Gastrocnemius medialis (tissue), 4 donors: ENCODE measurements around the gene FXYD4.

Experiments used
- POLR2A ChIP-seq, 2 donors: fragments of 450-650 bp; IDR thresholded peaks; one replicate each; pipeline ENCODE4 v1.6.1; 2017; ENCODE audit warnings: antibody characterized with exemption in 2 of 2, mild to moderate bottlenecking in 2 of 2, moderate library complexity in 2 of 2
- TF ChIP-seq, protein P1 (sequence below), 5 experiments: fragments of 450-650 bp in 3 of 5; fragments of 200-600 bp in 2 of 5; sonication (generic) in 2 of 5; IDR thresholded peaks in 4 of 5; conservative IDR thresholded peaks in 1 of 5; 1 replicate in 4 of 5; 2 replicates in 1 of 5; pipeline ENCODE4 v1.5.1; 2016 to 2019; ENCODE audit warnings: antibody characterized with exemption in 5 of 5, mild to moderate bottlenecking in 3 of 5, moderate library complexity in 3 of 5

GRCh38 chr10:43419997-43420368 lies 48.5 kb downstream of the FXYD4 start:
- TF ChIP-seq, protein P1, sequence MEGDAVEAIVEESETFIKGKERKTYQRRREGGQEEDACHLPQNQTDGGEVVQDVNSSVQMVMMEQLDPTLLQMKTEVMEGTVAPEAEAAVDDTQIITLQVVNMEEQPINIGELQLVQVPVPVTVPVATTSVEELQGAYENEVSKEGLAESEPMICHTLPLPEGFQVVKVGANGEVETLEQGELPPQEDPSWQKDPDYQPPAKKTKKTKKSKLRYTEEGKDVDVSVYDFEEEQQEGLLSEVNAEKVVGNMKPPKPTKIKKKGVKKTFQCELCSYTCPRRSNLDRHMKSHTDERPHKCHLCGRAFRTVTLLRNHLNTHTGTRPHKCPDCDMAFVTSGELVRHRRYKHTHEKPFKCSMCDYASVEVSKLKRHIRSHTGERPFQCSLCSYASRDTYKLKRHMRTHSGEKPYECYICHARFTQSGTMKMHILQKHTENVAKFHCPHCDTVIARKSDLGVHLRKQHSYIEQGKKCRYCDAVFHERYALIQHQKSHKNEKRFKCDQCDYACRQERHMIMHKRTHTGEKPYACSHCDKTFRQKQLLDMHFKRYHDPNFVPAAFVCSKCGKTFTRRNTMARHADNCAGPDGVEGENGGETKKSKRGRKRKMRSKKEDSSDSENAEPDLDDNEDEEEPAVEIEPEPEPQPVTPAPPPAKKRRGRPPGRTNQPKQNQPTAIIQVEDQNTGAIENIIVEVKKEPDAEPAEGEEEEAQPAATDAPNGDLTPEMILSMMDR (IDR thresholded peaks at IDR 0.05 in 4 of 5, conservative IDR thresholded peaks at IDR 0.05 in 1 of 5) = no peak
- TF ChIP-seq POLR2A (IDR thresholded peaks at IDR 0.05) = no peak
